Measurements from ENCODE around the gene ADGRL1. TPM values are rescaled to one million over a fixed set of nuclear protein-coding genes. Genes with fewer than 3 reads are reported as not detected.
"Not testable (repeated sequence)": the region's sequence is repeated elsewhere in the genome, so short reads cannot be mapped to it uniquely, and the experiment has no call there.

The ADGRL1 gene
- total and polyA plus RNA-seq, 4 donors: 0.14 to 1.6 (median 0.53) TPM

- Histone ChIP-seq H3K36me3 (ENCODE audit: control insufficient read depth in 4 of 4, insufficient read depth in 3 of 4, low read depth in 1 of 4, low read length in 3 of 4) (no peaks in the 10 kb centered on the region), H3K4me3 (ENCODE audit: low read depth in 1 of 3, low read length in 3 of 3) (no peak overlapping the region), H3K27me3 (ENCODE audit: control insufficient read depth in 4 of 4, insufficient read depth in 4 of 4, low read length in 3 of 4) (no peaks in the 10 kb centered on the region), H3K27ac (ENCODE audit: low read depth in 1 of 2, low read length in 2 of 2) (no peak overlapping the region), H3K9ac (ENCODE audit: low read depth in 1 of 2, low read length in 2 of 2) (no peak overlapping the region), H3K4me1 (ENCODE audit: control insufficient read depth in 4 of 4, insufficient read depth in 4 of 4, low read length in 3 of 4) (no peaks in the 10 kb centered on the region), H3K9me3 (ENCODE audit: control insufficient read depth in 4 of 4, low read length in 3 of 4) (no peaks in the 10 kb centered on the region)
- DNase-seq (ENCODE audit: low spot score): no peak
- TF ChIP-seq HNF4G (IDR thresholded peaks at IDR 0.05) (no peak), ATF3 (IDR thresholded peaks at IDR 0.05) (no peak), REST (IDR thresholded peaks at IDR 0.05) (no peak), RAD21 (IDR thresholded peaks at IDR 0.05) (no peak), ZBTB33 (IDR thresholded peaks at IDR 0.05) (no peak), HNF4A (conservative IDR thresholded peaks at IDR 0.05) (no peak), CTCF (IDR thresholded peaks at IDR 0.05; ENCODE audit: low read depth, low read length, missing input control) (no peak), YY1 (IDR thresholded peaks at IDR 0.05) (no peak)
- 95% methylated on average over 12 of the region's 12 CpGs for WGBS
Measured at GRCh38 chr19:14189415-14189814, 16.6 kb downstream of the ADGRL1 start.

- H3K27me3 ChIP-seq (ENCODE audit: control insufficient read depth in 4 of 4, insufficient read depth in 4 of 4, low read length in 3 of 4); H3K9me3 ChIP-seq (ENCODE audit: control insufficient read depth in 4 of 4, low read length in 3 of 4); H3K4me1 ChIP-seq (ENCODE audit: control insufficient read depth in 4 of 4, insufficient read depth in 4 of 4, low read length in 3 of 4); H3K4me3 ChIP-seq (ENCODE audit: low read depth in 1 of 3, low read length in 3 of 3); DNase-seq (ENCODE audit: low spot score); H3K9ac ChIP-seq (ENCODE audit: low read depth in 1 of 2, low read length in 2 of 2); H3K36me3 ChIP-seq (ENCODE audit: control insufficient read depth in 4 of 4, insufficient read depth in 3 of 4, low read depth in 1 of 4, low read length in 3 of 4); H3K27ac ChIP-seq (ENCODE audit: low read depth in 1 of 2, low read length in 2 of 2): not testable (repeated sequence)
- WGBS: 91% methylated on average over 7 of the region's 7 CpGs
Measured at GRCh38 chr19:14188086-14188485, 17.9 kb downstream of the ADGRL1 start.

- no peaks in the 10 kb centered on the region for H3K9me3 ChIP-seq (ENCODE audit: control insufficient read depth in 4 of 4, low read length in 3 of 4)
- 76% methylated on average over 12 of the region's 12 CpGs for WGBS
- H3K9ac ChIP-seq (ENCODE audit: low read depth in 1 of 2, low read length in 2 of 2): no peak overlapping the region
- no peak for DNase-seq (ENCODE audit: low spot score)
- TF ChIP-seq SP1 (IDR thresholded peaks at IDR 0.05) (no peak), ATF3 (IDR thresholded peaks at IDR 0.05) (no peak)
- H3K27me3 ChIP-seq (ENCODE audit: control insufficient read depth in 4 of 4, insufficient read depth in 4 of 4, low read length in 3 of 4): no peaks in the 10 kb centered on the region
- no peak overlapping the region for H3K27ac ChIP-seq (ENCODE audit: low read depth in 1 of 2, low read length in 2 of 2)
- no peak overlapping the region for H3K4me3 ChIP-seq (ENCODE audit: low read depth in 1 of 3, low read length in 3 of 3)
- H3K4me1 ChIP-seq (ENCODE audit: control insufficient read depth in 4 of 4, insufficient read depth in 4 of 4, low read length in 3 of 4): no peaks in the 10 kb centered on the region
- H3K36me3 ChIP-seq (ENCODE audit: control insufficient read depth in 4 of 4, insufficient read depth in 3 of 4, low read depth in 1 of 4, low read length in 3 of 4): no peaks in the 10 kb centered on the region
Measured at GRCh38 chr19:14187561-14187960, 18.4 kb downstream of the ADGRL1 start.

- not testable (repeated sequence) for DNase-seq (ENCODE audit: low spot score); H3K4me3 ChIP-seq (ENCODE audit: low read depth in 1 of 3, low read length in 3 of 3); H3K9me3 ChIP-seq (ENCODE audit: control insufficient read depth in 4 of 4, low read length in 3 of 4); H3K27me3 ChIP-seq (ENCODE audit: control insufficient read depth in 4 of 4, insufficient read depth in 4 of 4, low read length in 3 of 4); H3K4me1 ChIP-seq (ENCODE audit: control insufficient read depth in 4 of 4, insufficient read depth in 4 of 4, low read length in 3 of 4); H3K27ac ChIP-seq (ENCODE audit: low read depth in 1 of 2, low read length in 2 of 2); H3K9ac ChIP-seq (ENCODE audit: low read depth in 1 of 2, low read length in 2 of 2); H3K36me3 ChIP-seq (ENCODE audit: control insufficient read depth in 4 of 4, insufficient read depth in 3 of 4, low read depth in 1 of 4, low read length in 3 of 4)
- WGBS: 75% methylated on average over 9 of the region's 9 CpGs
Measured at GRCh38 chr19:14186684-14187083, 19.3 kb downstream of the ADGRL1 start.

GRCh38 chr19:14185691-14186090, 20.3 kb downstream of the ADGRL1 start:
- 95% methylated on average over 1 of the region's 1 CpG for whole genome bisulfite sequencing
- not testable (repeated sequence) for H3K27ac ChIP-seq (ENCODE audit: low read depth in 1 of 2, low read length in 2 of 2); DNase-seq (ENCODE audit: low spot score); H3K27me3 ChIP-seq (ENCODE audit: control insufficient read depth in 4 of 4, insufficient read depth in 4 of 4, low read length in 3 of 4); H3K9ac ChIP-seq (ENCODE audit: low read depth in 1 of 2, low read length in 2 of 2); H3K4me1 ChIP-seq (ENCODE audit: control insufficient read depth in 4 of 4, insufficient read depth in 4 of 4, low read length in 3 of 4); H3K9me3 ChIP-seq (ENCODE audit: control insufficient read depth in 4 of 4, low read length in 3 of 4); H3K4me3 ChIP-seq (ENCODE audit: low read depth in 1 of 3, low read length in 3 of 3); H3K36me3 ChIP-seq (ENCODE audit: control insufficient read depth in 4 of 4, insufficient read depth in 3 of 4, low read depth in 1 of 4, low read length in 3 of 4)
